ENCODE data around the gene PDCL2.

- TF ChIP-seq EZH2 (IDR thresholded peaks at IDR 0.05; ENCODE audit: low read length, unreplicated experiment) (no peak), CTCF (conservative IDR thresholded peaks at IDR 0.05; ENCODE audit: low read depth, low read length) (no peak)
These were observed 74.4 kb downstream of the PDCL2 start for GRCh38 chr4:55517526-55518229.
